Vagina (tissue), 2 donors: Measurements from ENCODE around the gene SLC12A3.

Source experiments
- POLR2A ChIP-seq, 2 donors: fragments of 450-650 bp; IDR thresholded peaks; one replicate each; pipeline ENCODE4 v1.6.1; 2017; ENCODE audit warnings: antibody characterized with exemption in 2 of 2, mild to moderate bottlenecking in 2 of 2, moderate library complexity in 2 of 2
- POLR2AphosphoS5 ChIP-seq, 2 donors: sonication (generic); formaldehyde crosslinking; IDR thresholded peaks; one replicate each; pipeline ENCODE4 v1.9.0; 2017; ENCODE audit warnings: antibody characterized with exemption in 2 of 2, mild to moderate bottlenecking in 2 of 2, low read depth in 1 of 2; ENCODE audit not compliant: insufficient read depth in 1 of 2
- TF ChIP-seq, protein P1 (sequence below), 3 experiments: fragments of 450-650 bp in 2 of 3; fragments of 200-600 bp in 1 of 3; sonication (generic) in 1 of 3; IDR thresholded peaks; one replicate each; pipeline ENCODE4 v1.5.1; 2017 to 2019; ENCODE audit warnings: antibody characterized with exemption in 3 of 3, mild to moderate bottlenecking in 2 of 3, moderate library complexity in 2 of 3

GRCh38 chr16:56856876-56857447 lies 8.0 kb upstream of the SLC12A3 start:
- TF ChIP-seq, protein P1, sequence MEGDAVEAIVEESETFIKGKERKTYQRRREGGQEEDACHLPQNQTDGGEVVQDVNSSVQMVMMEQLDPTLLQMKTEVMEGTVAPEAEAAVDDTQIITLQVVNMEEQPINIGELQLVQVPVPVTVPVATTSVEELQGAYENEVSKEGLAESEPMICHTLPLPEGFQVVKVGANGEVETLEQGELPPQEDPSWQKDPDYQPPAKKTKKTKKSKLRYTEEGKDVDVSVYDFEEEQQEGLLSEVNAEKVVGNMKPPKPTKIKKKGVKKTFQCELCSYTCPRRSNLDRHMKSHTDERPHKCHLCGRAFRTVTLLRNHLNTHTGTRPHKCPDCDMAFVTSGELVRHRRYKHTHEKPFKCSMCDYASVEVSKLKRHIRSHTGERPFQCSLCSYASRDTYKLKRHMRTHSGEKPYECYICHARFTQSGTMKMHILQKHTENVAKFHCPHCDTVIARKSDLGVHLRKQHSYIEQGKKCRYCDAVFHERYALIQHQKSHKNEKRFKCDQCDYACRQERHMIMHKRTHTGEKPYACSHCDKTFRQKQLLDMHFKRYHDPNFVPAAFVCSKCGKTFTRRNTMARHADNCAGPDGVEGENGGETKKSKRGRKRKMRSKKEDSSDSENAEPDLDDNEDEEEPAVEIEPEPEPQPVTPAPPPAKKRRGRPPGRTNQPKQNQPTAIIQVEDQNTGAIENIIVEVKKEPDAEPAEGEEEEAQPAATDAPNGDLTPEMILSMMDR (IDR thresholded peaks at IDR 0.05): no peak
- TF ChIP-seq POLR2A (IDR thresholded peaks at IDR 0.05): no peak
- TF ChIP-seq POLR2AphosphoS5 (IDR thresholded peaks at IDR 0.05; ENCODE audit: insufficient read depth in 1 of 2, low read depth in 1 of 2): no peak
